ENCODE results near the gene MAP3K7CL. TPM values are rescaled to one million over a fixed set of nuclear protein-coding genes. Genes with fewer than 3 reads are reported as not detected.

MAP3K7CL gene
- total and polyA plus RNA-seq, 2 experiments from 2014 or later: 0.59 TPM; not detected in 1

- Histone ChIP-seq H4K20me1 (ENCODE audit: insufficient read depth, poor library complexity, severe bottlenecking) (no peaks in the 10 kb centered on the region), H3K36me3 (replicated peaks; ENCODE audit: insufficient read depth, low read depth) (no peaks in the 10 kb centered on the region), H3K27ac (no peak overlapping the region), H3K9me3 (ENCODE audit: low read depth) (no peaks in the 10 kb centered on the region), H3K9me2 (replicated peaks; ENCODE audit: insufficient read depth) (no peaks in the 10 kb centered on the region), H3K27me3 (no peaks in the 10 kb centered on the region), H2AFZ (no peak overlapping the region), H3K4me3 (no peak overlapping the region), H3K79me2 (no peaks in the 10 kb centered on the region), H3K4me1 (ENCODE audit: insufficient read depth) (no peaks in the 10 kb centered on the region), H3K4me2 (no peak overlapping the region)
- no peak for DNase-seq (ENCODE audit: low spot score)
- TF ChIP-seq EZH2phosphoT487 (IDR thresholded peaks at IDR 0.05; ENCODE audit: low read depth, severe bottlenecking, unreplicated experiment) (no peak), CTCF (IDR thresholded peaks at IDR 0.05; ENCODE audit: poor library complexity) (no peak), EZH2 (IDR thresholded peaks at IDR 0.05; ENCODE audit: borderline replicate concordance) (no peak)
- 100% methylated on average over 1 of the region's 1 CpG for WGBS (ENCODE audit: low lambda C conversion rate, missing lambda C conversion rate)
These were observed 8.7 kb upstream of the MAP3K7CL start for GRCh38 chr21:29121759-29122158.

GRCh38 chr21:29124645-29125044 lies 5.8 kb upstream of the MAP3K7CL start:
- Histone ChIP-seq H3K27ac (no peak overlapping the region), H3K27me3 (no peaks in the 10 kb centered on the region), H2AFZ (no peak overlapping the region), H3K79me2 (no peaks in the 10 kb centered on the region), H3K36me3 (replicated peaks; ENCODE audit: insufficient read depth, low read depth) (no peaks in the 10 kb centered on the region), H3K4me1 (ENCODE audit: insufficient read depth) (no peaks in the 10 kb centered on the region), H3K4me3 (no peak overlapping the region), H4K20me1 (ENCODE audit: insufficient read depth, poor library complexity, severe bottlenecking) (no peaks in the 10 kb centered on the region), H3K9me2 (replicated peaks; ENCODE audit: insufficient read depth) (no peaks in the 10 kb centered on the region), H3K9me3 (ENCODE audit: low read depth) (no peaks in the 10 kb centered on the region), H3K4me2 (no peak overlapping the region)
- TF ChIP-seq CTCF (IDR thresholded peaks at IDR 0.05; ENCODE audit: poor library complexity): no peak
- TF ChIP-seq EZH2phosphoT487 (IDR thresholded peaks at IDR 0.05; ENCODE audit: low read depth, severe bottlenecking, unreplicated experiment): no peak
- TF ChIP-seq EZH2 (IDR thresholded peaks at IDR 0.05; ENCODE audit: borderline replicate concordance): no peak
- DNase-seq (ENCODE audit: low spot score): no peak

- H3K4me1 ChIP-seq (ENCODE audit: insufficient read depth): no peaks in the 10 kb centered on the region
- H2AFZ ChIP-seq: no peak overlapping the region
- no peak for DNase-seq (ENCODE audit: low spot score)
- WGBS (ENCODE audit: low lambda C conversion rate, missing lambda C conversion rate): 68% methylated on average over 1 of the region's 1 CpG
- H3K4me2 ChIP-seq: no peak overlapping the region
- no peak for TF ChIP-seq EZH2phosphoT487 (IDR thresholded peaks at IDR 0.05; ENCODE audit: low read depth, severe bottlenecking, unreplicated experiment)
- TF ChIP-seq EZH2 (IDR thresholded peaks at IDR 0.05; ENCODE audit: borderline replicate concordance): no peak
- TF ChIP-seq CTCF (IDR thresholded peaks at IDR 0.05; ENCODE audit: poor library complexity): no peak
- no peaks in the 10 kb centered on the region for H3K27me3 ChIP-seq
- H3K36me3 ChIP-seq (replicated peaks; ENCODE audit: insufficient read depth, low read depth): no peaks in the 10 kb centered on the region
- no peaks in the 10 kb centered on the region for H3K9me2 ChIP-seq (replicated peaks; ENCODE audit: insufficient read depth)
- no peaks in the 10 kb centered on the region for H3K9me3 ChIP-seq (ENCODE audit: low read depth)
- no peaks in the 10 kb centered on the region for H3K79me2 ChIP-seq
- no peaks in the 10 kb centered on the region for H4K20me1 ChIP-seq (ENCODE audit: insufficient read depth, poor library complexity, severe bottlenecking)
- H3K27ac ChIP-seq: no peak overlapping the region
- no peak overlapping the region for H3K4me3 ChIP-seq
These were observed 5.3 kb upstream of the MAP3K7CL start for GRCh38 chr21:29125191-29125590.

GRCh38 chr21:29125979-29126378 lies 4.5 kb upstream of the MAP3K7CL start:
- H3K9me3 ChIP-seq (ENCODE audit: low read depth): no peaks in the 10 kb centered on the region
- no peak overlapping the region for H2AFZ ChIP-seq
- H3K4me3 ChIP-seq: no peak overlapping the region
- H3K36me3 ChIP-seq (replicated peaks; ENCODE audit: insufficient read depth, low read depth): no peaks in the 10 kb centered on the region
- TF ChIP-seq EZH2 (IDR thresholded peaks at IDR 0.05; ENCODE audit: borderline replicate concordance) (no peak), CTCF (IDR thresholded peaks at IDR 0.05; ENCODE audit: poor library complexity) (no peak), EZH2phosphoT487 (IDR thresholded peaks at IDR 0.05; ENCODE audit: low read depth, severe bottlenecking, unreplicated experiment) (no peak)
- H3K4me2 ChIP-seq: no peak overlapping the region
- H3K27ac ChIP-seq: no peak overlapping the region
- 71% methylated on average over 3 of the region's 3 CpGs for WGBS (ENCODE audit: low lambda C conversion rate, missing lambda C conversion rate)
- no peaks in the 10 kb centered on the region for H4K20me1 ChIP-seq (ENCODE audit: insufficient read depth, poor library complexity, severe bottlenecking)
- no peaks in the 10 kb centered on the region for H3K27me3 ChIP-seq
- H3K9me2 ChIP-seq (replicated peaks; ENCODE audit: insufficient read depth): no peaks in the 10 kb centered on the region
- H3K4me1 ChIP-seq (ENCODE audit: insufficient read depth): no peaks in the 10 kb centered on the region
- H3K79me2 ChIP-seq: no peaks in the 10 kb centered on the region
- DNase-seq (ENCODE audit: low spot score): no peak
